Suprapubic skin (tissue), 4 donors: ENCODE data around the gene HCN2. TPM values are rescaled to one million over a fixed set of nuclear protein-coding genes. Genes with fewer than 3 reads are reported as not detected.

Experiments
- DNase-seq, 2 donors: peaks; one replicate each; pipeline ENCODE4 v3.0.0-alpha.2; 2019; ENCODE audit warnings: low spot score in 2 of 2
- H3K27ac ChIP-seq: fragments of 200-600 bp; sonication (generic); one replicate; pipeline ENCODE4 v1.5.1; 2019
- H3K27me3 ChIP-seq: fragments of 200-600 bp; sonication (generic); one replicate; pipeline ENCODE4 v1.5.1; 2019
- H3K36me3 ChIP-seq: fragments of 200-600 bp; sonication (generic); one replicate; pipeline ENCODE4 v1.5.1; 2019
- H3K4me1 ChIP-seq: fragments of 200-600 bp; sonication (generic); one replicate; pipeline ENCODE4 v1.5.1; 2019
- H3K4me3 ChIP-seq: fragments of 200-600 bp; sonication (generic); one replicate; pipeline ENCODE4 v1.5.1; 2019; ENCODE audit warnings: mild to moderate bottlenecking
- H3K9me3 ChIP-seq: fragments of 200-600 bp; sonication (generic); one replicate; pipeline ENCODE4 v1.5.1; 2019
- CTCF ChIP-seq, 2 donors: fragments of 200-600 bp in 1 of 2; fragments of 450-650 bp in 1 of 2; sonication (generic) in 1 of 2; IDR thresholded peaks; one replicate each; pipeline ENCODE4 v1.5.1; 2016 to 2019; ENCODE audit warnings: antibody characterized with exemption in 2 of 2, mild to moderate bottlenecking in 1 of 2, moderate library complexity in 1 of 2
- EP300 ChIP-seq: sonication (generic); formaldehyde crosslinking; IDR thresholded peaks from one replicate; pipeline ENCODE4 v1.6.1; 2017; ENCODE audit warnings: antibody characterized with exemption
- POLR2A ChIP-seq, 2 donors: fragments of 450-650 bp; IDR thresholded peaks; one replicate each; pipeline ENCODE4 v1.6.1; 2017; ENCODE audit warnings: antibody characterized with exemption in 2 of 2, mild to moderate bottlenecking in 2 of 2, moderate library complexity in 2 of 2
- POLR2AphosphoS5 ChIP-seq, 3 donors: sonication (generic); formaldehyde crosslinking; IDR thresholded peaks; one replicate each; pipeline ENCODE4 v1.6.1; 2017; ENCODE audit warnings: antibody characterized with exemption in 3 of 3
- WGBS: methylation state at CpG from one replicate; pipeline ENCODE4 v1.1.5; 2018; 5-methylcytosine and 5-hydroxymethylcytosine counted together
- total RNA-seq, 4 donors: library from RNA; depleted of rRNA; stranded (reverse); fragments of >200 nt; gene quantifications; one replicate each; pipeline ENCODE4 v1.1.0, GENCODE V29; 2016

Gene HCN2
- total RNA-seq, 4 donors from 2014 or later, result 0.11 to 1.7 (median 0.81) TPM

GRCh38 chr19:616062-616700 is 26.5 kb downstream of the HCN2 start:
- no peak for DNase-seq
- H3K4me1 ChIP-seq, result peaks cover 13% of the 10 kb centered on the region
- no CpG with 5 or more reads among the region's 97 CpGs for WGBS
- no peak overlapping the region for H3K27ac ChIP-seq
- no peak overlapping the region for H3K4me3 ChIP-seq
- TF ChIP-seq POLR2AphosphoS5 (IDR thresholded peaks at IDR 0.05) (no peak), EP300 (no peak), CTCF (IDR thresholded peaks at IDR 0.05) (no peak), POLR2A (IDR thresholded peaks at IDR 0.05) (no peak)
- H3K27me3 ChIP-seq, result peaks cover 4% of the 10 kb centered on the region
- peaks cover 40% of the 10 kb centered on the region for H3K36me3 ChIP-seq
- no peaks in the 10 kb centered on the region for H3K9me3 ChIP-seq

GRCh38 chr19:616747-617526 is 27.3 kb downstream of the HCN2 start:
- Histone ChIP-seq H3K36me3 (peaks cover 48% of the 10 kb centered on the region), H3K27ac (no peak overlapping the region), H3K9me3 (no peaks in the 10 kb centered on the region), H3K4me3 (no peak overlapping the region), H3K27me3 (peaks cover 4% of the 10 kb centered on the region), H3K4me1 (peaks cover 9% of the 10 kb centered on the region)
- no peak for DNase-seq
- WGBS, result 60% methylated on average over 1 of the region's 58 CpGs
- TF ChIP-seq POLR2A (IDR thresholded peaks at IDR 0.05) (no peak), EP300 (no peak), CTCF (IDR thresholded peaks at IDR 0.05) (no peak), POLR2AphosphoS5 (IDR thresholded peaks at IDR 0.05) (no peak)

- H3K4me3 ChIP-seq, result no peak overlapping the region
- peaks cover 56% of the 10 kb centered on the region for H3K36me3 ChIP-seq
- no peak for DNase-seq
- WGBS, result 83% methylated on average over 10 of the region's 29 CpGs
- no peak overlapping the region for H3K27ac ChIP-seq
- H3K9me3 ChIP-seq, result no peaks in the 10 kb centered on the region
- peaks cover 9% of the 10 kb centered on the region for H3K4me1 ChIP-seq
- H3K27me3 ChIP-seq, result peaks cover 4% of the 10 kb centered on the region
- no peak for TF ChIP-seq CTCF (IDR thresholded peaks at IDR 0.05)
Observed at GRCh38 chr19:617551-618246, 28.0 kb downstream of the HCN2 start.

- Histone ChIP-seq H3K27me3 (peaks cover 4% of the 10 kb centered on the region), H3K27ac (no peak overlapping the region), H3K9me3 (no peaks in the 10 kb centered on the region), H3K4me3 (no peak overlapping the region), H3K36me3 (peaks cover 61% of the 10 kb centered on the region), H3K4me1 (peaks cover 9% of the 10 kb centered on the region)
- whole genome bisulfite sequencing, result 96% methylated on average over 13 of the region's 19 CpGs
- TF ChIP-seq CTCF (IDR thresholded peaks at IDR 0.05) (no peak), POLR2A (IDR thresholded peaks at IDR 0.05) (no peak), EP300 (no peak), POLR2AphosphoS5 (IDR thresholded peaks at IDR 0.05) (no peak)
- no peak for DNase-seq
Observed at GRCh38 chr19:618247-618619, 28.6 kb downstream of the HCN2 start.

GRCh38 chr19:618674-619285 is 29.1 kb downstream of the HCN2 start:
- Histone ChIP-seq H3K27me3 (peaks cover 4% of the 10 kb centered on the region), H3K4me1 (peaks cover 9% of the 10 kb centered on the region), H3K36me3 (peaks cover 63% of the 10 kb centered on the region), H3K27ac (no peak overlapping the region), H3K9me3 (no peaks in the 10 kb centered on the region), H3K4me3 (no peak overlapping the region)
- WGBS, result 94% methylated on average over 18 of the region's 27 CpGs
- no peak for TF ChIP-seq EP300
- no peak for TF ChIP-seq POLR2AphosphoS5 (IDR thresholded peaks at IDR 0.05)
- no peak for TF ChIP-seq POLR2A (IDR thresholded peaks at IDR 0.05)
- no peak for TF ChIP-seq CTCF (IDR thresholded peaks at IDR 0.05)
- DNase-seq, result no peak
